A549 (cell line): ENCODE measurements around the gene NR2E1. TPM values are rescaled to one million over a fixed set of nuclear protein-coding genes. Genes with fewer than 3 reads are reported as not detected.

ENCODE experiments used
- ATAC-seq, 2 experiments: fragments of 200-7000 bp in 1 of 2; fragments of >200 bp in 1 of 2; cut with Nextera tagmentation in 1 of 2; cut with Tn5 transposase in 1 of 2; 3 replicates each; pipeline versions ENCODE4 v1.8.0 to v1.9.1; 2018 to 2020; ENCODE audit warnings: mild to moderate bottlenecking in 1 of 2, moderate library complexity in 1 of 2
- CTCF ChIA-PET: fragments of 300-600 bp; sonication (Branson Sonifier 250); formaldehyde crosslinking; extraction: SDS; loops from one replicate; lab custom pipeline; 2021; ENCODE audit warnings: antibody characterized with exemption, inconsistent platforms; lab: Yijun Ruan, JAX
- POLR2A ChIA-PET: fragments of 350-600 bp; formaldehyde crosslinking; extraction: SDS; loops from one replicate; lab custom pipeline; 2021; ENCODE audit warnings: antibody characterized with exemption, inconsistent platforms; lab: Yijun Ruan, JAX
- DNase-seq, 2 experiments: peaks; one replicate each; pipeline versions ENCODE4 v3.0.0 to v3.0.0-alpha.2; 2011 to 2016; ENCODE audit warnings: low read depth in 1 of 2, low spot score in 1 of 2
- FAIRE-seq: peaks from 2 replicates; lab custom pipeline; 2011; peaks lifted over from hg19 to GRCh38; lab: Jason Lieb, UNC
- H3K27ac ChIP-seq, 2 experiments: fragments of >200 bp; sonication (Bioruptor Twin); formaldehyde crosslinking; 3 replicates each; pipeline ENCODE4 v1.5.1; 2016 to 2017
- H3K4me1 ChIP-seq: fragments of >200 bp; sonication (Bioruptor Twin); formaldehyde crosslinking; 3 replicates; pipeline ENCODE4 v1.6.1; 2016
- H3K4me2 ChIP-seq: fragments of >200 bp; sonication (Bioruptor Twin); formaldehyde crosslinking; 3 replicates; pipeline ENCODE4 v1.6.1; 2016
- H3K4me3 ChIP-seq: fragments of >200 bp; sonication (Bioruptor Twin); formaldehyde crosslinking; 3 replicates; pipeline ENCODE4 v1.5.1; 2016
- H3K9me3 ChIP-seq: fragments of >200 bp; sonication (Bioruptor Twin); formaldehyde crosslinking; 3 replicates; pipeline ENCODE4 v1.6.1; 2016
- BCL3 ChIP-seq: fragments of >200 bp; sonication (Bioruptor Twin); formaldehyde crosslinking; IDR thresholded peaks from 3 replicates; pipeline ENCODE4 v1.6.1; 2016
- E2F6 ChIP-seq: IDR thresholded peaks from 2 replicates; pipeline ENCODE4 v1.6.1; 2012; ENCODE audit warnings: low read depth, borderline replicate concordance
- HEYL ChIP-seq: fragments of 250-450 bp; sonication (Bioruptor Pico); IDR thresholded peaks from 2 replicates; pipeline ENCODE4 v1.8.0; 2021; ENCODE audit warnings: mild to moderate bottlenecking, moderate library complexity
- HOXB13 ChIP-seq: fragments of 250-450 bp; sonication (Bioruptor Pico); IDR thresholded peaks from 2 replicates; pipeline ENCODE4 v1.5.0; 2020; ENCODE audit warnings: low read depth, mild to moderate bottlenecking, moderate library complexity
- JUNB ChIP-seq: fragments of >200 bp; sonication (Bioruptor Twin); formaldehyde crosslinking; IDR thresholded peaks from 2 replicates; pipeline ENCODE4 v1.6.1; 2016
- MAX ChIP-seq: IDR thresholded peaks from 2 replicates; pipeline ENCODE4 v1.6.1; 2012
- RCOR1 ChIP-seq: fragments of 150-350 bp; IDR thresholded peaks from 2 replicates; pipeline ENCODE4 v1.6.1; 2014; ENCODE audit warnings: antibody characterized with exemption, low read length, low read depth
- RNF2 ChIP-seq: fragments of 200-600 bp; sonication (generic); IDR thresholded peaks from 2 replicates; pipeline ENCODE4 v1.6.1; 2016; ENCODE audit warnings: low read depth, mild to moderate bottlenecking, antibody characterized with exemption, moderate library complexity, borderline replicate concordance
- SMC3 ChIP-seq: fragments of >200 bp; sonication (Bioruptor Twin); formaldehyde crosslinking; IDR thresholded peaks from 3 replicates; pipeline ENCODE4 v1.6.1; 2018; ENCODE audit warnings: inconsistent platforms
- ZSCAN20 ChIP-seq: fragments of 250-450 bp; sonication (Bioruptor Pico); IDR thresholded peaks from 2 replicates; pipeline ENCODE4 v1.8.0; 2022; ENCODE audit warnings: mild to moderate bottlenecking, moderate library complexity
- WGBS: methylation state at CpG from one replicate; pipeline ENCODE4 v1.1.6; 2017; ENCODE audit errors: missing lambda C conversion rate; 5-methylcytosine and 5-hydroxymethylcytosine counted together
- polyA minus RNA-seq: library from RNA; depleted of rRNA, polyadenylated mRNA; stranded (reverse); fragments of >200 nt; gene quantifications from 2 replicates; pipeline ENCODE4 v1.2.3, GENCODE V29; 2011; rRNA and poly(A)+ RNA removed
- polyA plus RNA-seq, 4 experiments: library from polyadenylated mRNA; depleted of rRNA in 3 of 4; stranded (reverse); fragments of >200 nt; fragmentation: RNase III in 1 of 4; extraction: RNeasy Plus Mini Kit Qiagen cat#74134 plus additional on column Dnase treatment in 1 of 4; gene quantifications; 2 replicates in 3 of 4; 3 replicates in 1 of 4; pipeline ENCODE4 v1.2.3, GENCODE V29; 2011 to 2017

Gene NR2E1
- 0.03 TPM in 1 of 2 replicates, not detected in the other for polyA plus RNA-seq (2011; rRNA removed)
- not detected in 2 replicates for polyA plus RNA-seq (2012; cell fraction: cytosol; rRNA removed)
- polyA plus RNA-seq (2012; cell fraction: nucleus; rRNA removed) = not detected in 2 replicates
- polyA plus RNA-seq (2017; fragmentation: RNase III; extraction: RNeasy Plus Mini Kit Qiagen cat#74134 plus additional on column Dnase treatment) = 0.08 TPM in 2 of 3 replicates, not detected in the other
- polyA minus RNA-seq = 0.15 TPM in 1 of 2 replicates, not detected in the other

GRCh38 chr6:108165714-108166663 lies at the start of gene NR2E1:
Gene NR2E1, plus strand, starts transcription at chr6:108166022. Its CDS starts 744 bp downstream, at chr6:108166766.
- DNase-seq (peak in 1 of 2 experiments; percentile 3), FAIRE-seq (no peak), ATAC-seq (peak; percentile 36 to 68; a peak in 3 of 6 replicates)
- Histone ChIP-seq H3K4me2 (peak within 1 kb of the TSS; percentile 83), H3K4me3 (peak within 1 kb of the TSS; percentile 41), H3K27ac (peak within 1 kb of the TSS in 1 of 2 experiments; percentile 56; a peak in 2 of 6 replicates), H3K4me1 (no peaks in the 10 kb centered on the region; the same call in 2 of the 3 replicates), H3K9me3 (no peaks in the 10 kb centered on the region)
- CTCF ChIA-PET = no interaction called here
- TF ChIP-seq ZSCAN20 (CRISPR knock-in tag) = no peak
- TF ChIP-seq HEYL (CRISPR knock-in tag) = no peak
- TF ChIP-seq E2F6 = peak; percentile 45; the same call in 1 of the 2 replicates
- no peak for TF ChIP-seq JUNB
- POLR2A ChIA-PET = no interaction called here
- WGBS = 11% methylated on average over 35 of the region's 54 CpGs

GRCh38 chr6:108116546-108117426 lies 49.0 kb upstream of the NR2E1 start:
- TF ChIP-seq HOXB13 (CRISPR knock-in tag) (no peak), SMC3 (no peak), RCOR1 (no peak), ZSCAN20 (CRISPR knock-in tag) (no peak)
- Histone ChIP-seq H3K4me1 (peaks cover 3% of the 10 kb centered on the region; the same call in 1 of the 3 replicates), H3K9me3 (no peaks in the 10 kb centered on the region), H3K4me2 (peak overlapping the region; percentile 80; the same call in 2 of the 3 replicates), H3K4me3 (no peak overlapping the region; the same call in 2 of the 3 replicates), H3K27ac (no peak overlapping the region)
- FAIRE-seq (no peak), ATAC-seq (no peak), DNase-seq (no peak)
- ChIA-PET POLR2A (no interaction called here), CTCF (interaction anchor here (0.6 to 1.5 kb wide), 7 partner anchors 15 to 425 kb away, joined by 3 to 6 read pairs (median 3); no protein-coding TSS in a partner anchor)
- WGBS = 88% methylated on average over 37 of the region's 46 CpGs

GRCh38 chr6:108117427-108118358 lies 48.1 kb upstream of the NR2E1 start:
- Histone ChIP-seq H3K4me3 (peak overlapping the region; percentile 46), H3K4me1 (peaks cover 3% of the 10 kb centered on the region; the same call in 1 of the 3 replicates), H3K27ac (peak overlapping the region; percentile 11 to 66; a peak in 4 of 6 replicates), H3K4me2 (peak overlapping the region; percentile 80), H3K9me3 (no peaks in the 10 kb centered on the region)
- ATAC-seq (peak; percentile 55 to 65; a peak in 5 of 6 replicates), FAIRE-seq (no peak), DNase-seq (peak; percentile 11 to 18)
- CTCF ChIA-PET = interaction anchor here (0.9 to 1.5 kb wide), 4 partner anchors 17 to 424 kb away, joined by 3 to 6 read pairs (median 4); no protein-coding TSS in a partner anchor
- WGBS = 23% methylated on average over 33 of the region's 72 CpGs
- POLR2A ChIA-PET = no interaction called here
- TF ChIP-seq RNF2 (peak; percentile 65; the same call in 1 of the 2 replicates), MAX (peak; percentile 52), BCL3 (no peak), E2F6 (peak; percentile 89)
